Prostate gland (tissue), 2 donors: ENCODE results near the gene ELFN1.

Experiments used
- CTCF ChIP-seq, 4 experiments: fragments of 200-600 bp in 2 of 4; fragments of 450-650 bp in 2 of 4; sonication (generic) in 2 of 4; IDR thresholded peaks; 1 replicate in 3 of 4; 2 replicates in 1 of 4; pipeline ENCODE4 v1.5.1; 2016 to 2019; ENCODE audit warnings: antibody characterized with exemption in 4 of 4, mild to moderate bottlenecking in 2 of 4, moderate library complexity in 2 of 4
- POLR2A ChIP-seq: fragments of 450-650 bp; IDR thresholded peaks from one replicate; pipeline ENCODE4 v1.6.1; 2016; ENCODE audit warnings: antibody characterized with exemption, mild to moderate bottlenecking

DNA sequence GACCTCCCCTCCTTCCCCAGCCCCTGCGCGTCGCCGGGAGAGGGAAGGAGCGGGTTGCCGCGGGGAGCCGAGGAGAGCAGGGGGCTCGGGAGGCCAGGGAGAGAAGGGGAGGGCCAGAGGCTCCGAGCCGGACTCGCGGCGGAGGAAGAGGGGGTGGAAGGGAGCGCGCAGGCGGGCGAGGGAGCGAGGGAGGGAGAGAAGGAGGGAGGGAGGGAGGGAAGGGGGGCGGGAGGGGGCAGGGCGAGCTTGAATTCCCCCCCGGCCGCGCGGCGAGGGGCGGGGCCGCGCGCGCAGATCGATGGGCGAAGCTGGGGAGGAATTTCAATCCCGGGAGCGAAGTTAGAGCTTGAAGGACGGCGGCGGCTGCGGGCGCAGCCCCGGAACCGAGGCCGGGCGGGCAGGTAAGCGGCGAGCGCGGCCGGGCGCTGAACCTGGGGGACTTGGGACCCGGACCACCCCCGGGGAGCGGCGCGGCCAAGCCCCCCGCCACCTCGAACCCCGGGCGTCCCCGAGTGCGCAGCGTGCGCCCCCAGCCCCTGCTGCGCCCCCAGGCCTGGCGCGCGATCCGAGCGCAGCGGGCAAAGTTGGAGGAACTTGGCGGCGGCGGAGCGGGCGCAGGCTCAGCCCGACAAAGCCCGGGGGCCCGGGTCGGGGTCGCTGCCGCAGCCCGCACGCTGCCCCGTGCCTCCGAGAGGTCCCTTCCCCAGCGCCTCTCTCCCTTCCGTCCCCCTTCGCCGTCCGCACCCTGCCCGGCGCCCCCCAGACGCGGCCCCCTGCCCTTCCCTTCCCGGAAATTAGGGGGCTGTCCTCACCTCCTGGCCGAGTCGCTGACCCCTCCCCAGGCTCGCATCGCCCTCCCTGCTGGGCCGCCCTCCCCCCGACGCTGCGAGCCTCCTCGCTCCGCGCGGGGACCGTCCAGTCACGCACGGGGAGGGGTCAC, at the start of gene ELFN1:
- TF ChIP-seq POLR2A (no peak), CTCF (IDR thresholded peaks at IDR 0.05) (no peak)
